OCI-LY7 (cell line): ENCODE results near the gene CTBP2.

ENCODE experiments used
- CTCF ChIP-seq: fragments of 200-600 bp; sonication (generic); conservative IDR thresholded peaks from 2 replicates; pipeline ENCODE4 v1.5.1; 2014; ENCODE audit warnings: mild to moderate bottlenecking, antibody characterized with exemption, low read length, moderate library complexity, mixed read lengths
- EZH2phosphoT487 ChIP-seq: fragments of 200-600 bp; sonication (generic); IDR thresholded peaks from 2 replicates; pipeline ENCODE4 v1.6.1; 2018; ENCODE audit warnings: low read depth, borderline replicate concordance, mild to moderate bottlenecking, mixed run types, antibody characterized with exemption, low read length, moderate library complexity, mixed read lengths

DNA sequence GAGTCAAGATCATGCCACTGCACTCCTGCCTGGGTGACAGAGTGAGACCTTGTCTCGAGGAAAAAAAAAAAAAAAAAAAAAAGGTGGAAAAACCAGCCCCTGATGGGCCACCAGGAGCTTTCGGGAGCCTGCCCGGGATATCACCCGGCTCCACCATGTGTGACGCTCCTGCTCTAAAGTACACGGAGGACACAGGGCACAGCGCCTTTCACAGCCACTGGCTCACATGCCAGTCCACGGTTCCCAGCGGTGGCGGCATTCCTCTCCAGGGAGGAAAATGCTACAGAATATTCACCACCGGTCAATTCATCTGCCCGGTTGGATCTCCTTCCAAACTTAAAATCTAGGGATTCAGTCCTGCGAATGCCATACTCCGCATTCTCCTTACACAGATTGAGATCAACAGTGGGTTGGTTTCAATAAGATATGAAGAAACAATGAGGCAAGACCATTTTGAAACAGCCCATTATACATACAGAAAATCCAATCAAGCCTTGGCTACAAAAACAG is 81.2 kb downstream of the CTBP2 start:
- TF ChIP-seq CTCF (no peak), EZH2phosphoT487 (no peak)
